HG02623 (cell line): ENCODE measurements around the gene SMIM44.
"Not testable (repeated sequence)": the region's sequence is repeated elsewhere in the genome, so short reads cannot be mapped to it uniquely, and the experiment has no call there.

Source experiments
- ATAC-seq: cut with Tn5 transposase; IDR thresholded peaks from one replicate; pipeline ENCODE4 v1.9.1; 2021; ENCODE audit warnings: moderate library complexity; ENCODE audit not compliant: unreplicated experiment

SMIM44 gene

DNA sequence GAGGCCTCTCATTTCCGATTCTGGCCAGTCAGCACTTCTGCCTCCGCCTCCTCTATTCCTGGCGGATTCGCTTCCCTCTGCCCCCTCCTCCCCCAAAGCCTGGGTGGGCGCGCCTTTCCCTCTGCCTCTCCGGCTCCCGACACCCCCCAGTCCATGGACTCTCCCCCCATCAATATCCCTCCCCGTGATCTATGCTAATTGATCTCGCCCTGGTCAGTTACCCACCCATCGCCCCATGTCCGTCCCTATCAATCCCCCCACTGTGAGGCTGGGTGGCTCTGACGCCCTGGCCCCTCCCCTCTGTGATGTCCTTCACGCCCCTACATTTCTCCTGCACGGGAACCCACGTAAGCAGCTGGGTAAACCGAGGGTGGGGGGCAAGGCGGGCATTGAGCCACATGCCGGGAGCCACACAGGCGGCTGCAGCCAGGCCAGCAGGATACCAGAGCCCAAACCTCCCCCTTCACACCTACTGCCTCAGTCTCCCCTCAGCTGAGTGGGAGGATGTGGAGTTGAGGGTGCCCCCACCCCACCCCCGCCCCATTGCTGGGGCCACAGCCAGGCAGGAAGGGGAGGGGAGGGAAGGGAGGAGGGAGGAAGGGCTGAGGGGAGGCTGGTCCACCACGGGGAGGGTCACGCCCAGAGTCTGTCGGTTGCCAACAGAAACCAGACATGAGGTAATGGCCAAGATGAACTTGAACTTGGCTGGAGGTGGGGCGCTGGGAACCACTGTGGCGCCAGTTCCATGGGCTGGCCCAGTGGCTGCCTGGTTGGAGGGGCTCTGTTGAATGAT is 24.0 kb downstream of the SMIM44 start:
- no peak for ATAC-seq

DNA sequence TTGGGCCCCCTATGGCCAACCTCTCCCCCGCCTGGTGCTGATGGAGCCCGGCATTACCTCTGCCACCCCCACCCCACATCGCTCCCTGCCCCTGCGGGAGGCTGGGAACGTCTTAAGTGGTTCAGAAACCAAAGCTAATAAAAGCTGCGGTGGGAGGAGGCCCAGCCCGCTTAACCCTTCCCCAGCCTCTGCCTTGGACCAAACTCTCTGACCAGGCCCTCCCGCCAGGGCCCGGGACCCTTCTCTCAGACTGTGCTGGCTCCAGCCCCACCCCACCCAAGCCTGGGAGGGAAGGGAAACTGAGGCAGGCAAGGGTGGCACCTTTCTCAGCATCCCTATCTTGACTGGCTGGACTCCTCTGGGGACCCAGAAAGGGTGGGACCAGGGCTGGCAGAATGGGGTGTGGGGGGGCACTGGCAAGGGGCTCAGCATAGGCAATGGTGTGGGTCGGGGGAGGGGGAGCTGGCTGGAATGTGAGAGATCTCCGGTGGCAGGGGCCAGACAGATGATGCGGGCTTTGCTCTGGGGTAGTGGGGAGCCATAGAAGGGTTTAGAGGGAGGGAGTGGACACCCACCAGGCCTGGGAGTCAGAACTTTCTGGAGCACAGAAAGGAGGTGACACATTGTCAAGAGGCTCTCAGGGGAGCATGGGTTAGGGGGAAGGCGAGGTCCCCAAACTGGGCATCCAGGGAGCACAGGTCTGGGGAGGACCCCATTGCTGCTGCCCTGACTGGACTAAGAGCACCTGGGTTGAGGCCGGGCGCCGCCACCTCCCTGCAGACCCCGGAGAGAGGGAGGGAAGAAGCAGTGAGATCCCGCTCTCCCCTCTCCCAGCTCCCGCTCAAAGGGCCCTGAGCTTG is 24.8 kb downstream of the SMIM44 start:
- no peak for ATAC-seq

DNA sequence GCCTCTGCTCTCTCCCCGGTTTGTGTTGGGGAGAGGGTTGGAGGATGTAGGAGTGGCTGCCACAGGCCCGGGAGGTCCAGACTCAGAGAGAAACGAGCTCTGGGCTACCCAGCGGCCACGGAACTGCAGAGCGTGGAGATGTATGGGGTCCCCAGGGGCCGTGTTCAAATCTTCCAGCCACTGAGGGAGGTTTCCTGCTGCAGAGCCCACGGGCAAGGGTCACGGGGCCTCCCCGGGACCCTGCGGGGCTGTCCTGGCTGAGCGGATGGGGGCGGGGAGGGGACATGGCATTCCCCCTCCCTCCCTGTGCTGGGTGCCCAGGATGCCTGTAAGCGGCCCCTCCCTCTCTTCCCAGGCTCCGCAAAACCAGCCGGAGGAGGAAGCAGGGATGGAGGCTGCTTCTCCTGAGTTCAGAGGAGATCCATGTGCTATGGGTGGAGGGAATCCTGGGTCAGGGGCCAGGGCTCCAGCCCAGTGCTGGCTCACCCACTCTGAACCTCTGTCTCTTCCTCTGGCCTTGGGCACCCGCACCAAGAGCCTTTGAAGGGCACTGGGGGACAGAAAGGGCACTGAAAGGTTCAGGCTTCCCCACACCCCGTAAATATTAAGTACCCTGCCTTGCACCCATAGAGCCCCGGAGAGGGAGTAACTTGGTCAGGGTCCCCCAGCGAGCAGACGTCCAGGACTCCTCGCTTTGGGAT is 25.6 kb downstream of the SMIM44 start:
- no peak for ATAC-seq

DNA sequence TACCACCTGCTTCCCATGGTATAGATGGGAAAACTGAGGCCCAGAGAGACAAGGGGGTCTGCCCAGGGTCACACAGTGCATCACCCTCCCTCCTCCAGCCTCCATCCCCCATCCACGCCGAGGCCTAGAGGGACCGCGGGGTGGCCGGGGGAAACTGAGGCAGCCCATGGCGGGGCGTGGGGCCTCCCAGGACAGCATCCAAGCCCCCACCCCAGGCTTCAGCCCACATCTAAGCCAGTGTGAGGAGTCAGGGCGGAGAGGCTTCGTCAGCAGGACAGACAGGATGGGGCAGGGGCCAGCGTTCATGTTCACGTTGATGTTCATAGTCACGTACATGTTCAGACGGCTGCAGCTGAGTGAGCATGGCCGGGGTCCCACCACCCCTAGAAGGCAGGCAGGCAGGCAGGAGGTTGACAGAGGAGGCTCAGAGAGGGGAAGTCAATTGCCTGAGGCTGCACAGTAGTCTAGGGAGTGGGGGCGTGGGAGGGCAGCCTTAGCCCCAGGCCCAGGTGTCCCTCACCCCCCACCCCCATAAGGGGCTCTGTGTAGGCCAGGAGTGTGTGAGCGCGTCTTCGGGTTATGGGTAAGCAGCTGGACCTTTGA is 26.2 kb downstream of the SMIM44 start:
- no peak for ATAC-seq

DNA sequence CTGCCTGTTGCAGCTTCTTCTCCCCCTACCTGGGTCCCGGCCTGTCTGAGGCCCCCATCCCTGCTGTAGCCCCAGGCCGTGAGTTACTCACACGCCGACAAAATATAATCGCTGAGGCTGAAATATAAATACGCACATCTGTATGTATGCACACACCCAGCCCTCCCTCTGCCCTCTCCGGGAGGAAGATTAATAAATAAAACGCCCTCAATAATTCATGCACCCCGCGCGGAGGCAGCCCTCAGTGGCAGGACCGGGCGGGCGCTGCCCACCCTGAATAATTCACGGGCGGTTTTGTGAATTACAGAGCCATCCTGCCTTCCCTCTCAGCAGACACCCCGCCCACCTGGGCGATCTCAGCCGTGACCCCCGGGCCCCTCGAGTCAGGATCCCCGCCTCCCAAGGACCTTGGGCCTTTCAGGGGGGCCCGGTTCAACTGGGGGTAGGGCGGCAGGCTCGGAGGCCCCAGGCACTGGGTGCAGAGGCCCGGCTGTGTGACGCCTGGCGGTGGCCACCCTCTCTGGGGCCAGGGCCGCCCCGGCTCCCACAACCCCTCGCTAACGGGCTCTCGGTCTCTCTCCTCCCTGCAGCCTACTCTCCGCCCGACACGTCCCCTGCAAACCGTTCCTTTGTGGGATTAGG is 27.2 kb downstream of the SMIM44 start:
- no peak for ATAC-seq

DNA sequence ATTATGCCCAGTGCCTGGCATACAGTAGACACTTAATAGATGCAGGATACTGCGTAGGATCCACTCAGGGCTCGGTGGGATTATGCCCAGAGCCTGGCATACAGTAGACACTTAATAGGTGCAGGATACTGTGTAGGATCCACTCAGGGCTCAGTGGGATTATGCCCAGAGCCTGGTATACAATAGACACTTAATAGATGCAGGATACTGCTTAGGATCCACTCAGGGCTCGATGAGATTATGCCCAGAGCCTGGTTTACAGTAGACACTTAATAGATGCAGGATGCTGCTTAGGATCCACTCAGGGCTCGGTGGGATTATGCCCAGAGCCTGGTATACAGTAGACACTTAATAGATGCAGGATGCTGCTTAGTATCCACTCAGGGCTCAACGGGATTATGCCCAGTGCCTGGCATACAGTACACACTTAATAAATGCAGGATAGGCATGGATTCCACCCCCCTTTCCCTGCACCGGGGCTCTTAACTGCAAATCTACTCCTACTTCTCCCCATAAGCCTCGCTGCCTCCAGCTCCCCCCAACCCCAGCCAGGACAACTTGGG is 27.8 kb downstream of the SMIM44 start:
- no peak for ATAC-seq

DNA sequence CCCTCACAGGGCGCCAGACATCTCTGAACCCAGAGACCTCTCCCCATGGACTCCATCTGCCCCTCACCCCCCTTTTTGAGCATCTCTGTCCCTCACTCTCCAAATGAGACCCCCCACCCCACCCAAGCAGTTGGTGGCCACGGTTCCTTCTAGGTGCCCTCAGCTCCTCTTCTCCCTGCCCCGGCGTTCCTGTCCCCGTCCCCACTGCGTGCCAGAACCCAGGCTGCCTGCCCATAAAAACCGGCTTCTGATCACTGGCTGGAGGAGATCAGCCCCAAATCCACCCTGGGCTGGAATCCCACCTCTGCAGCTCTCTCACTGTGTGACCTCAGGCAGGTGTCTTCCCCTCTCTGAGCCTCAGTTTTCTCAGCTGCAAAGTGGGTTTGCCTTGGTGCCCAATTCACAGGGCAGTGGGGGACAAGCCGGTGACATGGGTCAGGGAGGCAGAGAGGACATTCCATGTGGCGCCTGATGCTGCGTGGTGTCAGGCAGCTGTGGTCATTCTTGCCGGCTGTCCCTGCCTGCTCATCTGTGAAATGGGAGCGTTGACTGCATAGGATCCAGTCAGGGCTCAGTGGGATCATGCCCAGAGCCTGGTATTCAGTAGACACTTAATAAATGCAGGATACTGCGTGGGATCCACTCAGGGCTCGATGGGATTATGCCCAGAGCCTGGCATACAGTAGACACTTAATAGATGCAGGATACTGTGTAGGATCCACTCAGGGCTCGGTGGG is 28.4 kb downstream of the SMIM44 start:
- ATAC-seq, result no peak

DNA sequence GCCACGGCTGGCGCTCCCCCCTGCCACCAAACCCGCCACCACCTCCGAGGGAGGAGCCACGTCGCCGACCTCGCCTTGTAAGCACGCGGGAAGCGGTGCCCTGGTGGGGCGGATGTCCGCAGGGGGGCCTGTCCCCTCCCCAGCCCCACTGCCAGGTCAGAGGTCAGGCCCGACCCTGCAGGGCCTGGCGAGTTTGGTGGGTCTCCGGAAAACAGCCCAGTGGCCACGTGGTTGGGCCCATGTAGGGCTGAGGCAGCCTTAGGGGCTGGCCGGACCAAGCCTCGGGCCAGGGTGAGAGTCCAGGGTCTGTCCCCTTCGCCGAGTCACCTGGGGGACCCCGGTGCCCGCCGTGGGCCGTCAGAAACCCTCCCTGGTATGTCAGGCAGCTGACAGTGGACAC is 29.4 kb downstream of the SMIM44 start:
- no peak for ATAC-seq

DNA sequence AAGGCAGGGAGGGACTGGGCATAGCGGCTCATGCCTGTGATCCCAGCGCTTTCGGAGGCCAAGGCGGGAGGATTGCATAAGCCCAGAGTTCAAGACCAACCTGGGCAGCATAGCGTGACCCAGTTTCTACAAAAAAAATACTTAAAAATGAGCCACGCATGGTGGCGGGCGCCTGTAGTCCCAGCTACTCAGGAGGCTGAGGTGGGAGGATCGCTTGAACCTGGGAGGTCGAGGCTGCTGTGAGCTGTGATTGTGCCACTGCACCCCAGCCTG is 30.4 kb downstream of the SMIM44 start:
- ATAC-seq, result not testable (repeated sequence)

DNA sequence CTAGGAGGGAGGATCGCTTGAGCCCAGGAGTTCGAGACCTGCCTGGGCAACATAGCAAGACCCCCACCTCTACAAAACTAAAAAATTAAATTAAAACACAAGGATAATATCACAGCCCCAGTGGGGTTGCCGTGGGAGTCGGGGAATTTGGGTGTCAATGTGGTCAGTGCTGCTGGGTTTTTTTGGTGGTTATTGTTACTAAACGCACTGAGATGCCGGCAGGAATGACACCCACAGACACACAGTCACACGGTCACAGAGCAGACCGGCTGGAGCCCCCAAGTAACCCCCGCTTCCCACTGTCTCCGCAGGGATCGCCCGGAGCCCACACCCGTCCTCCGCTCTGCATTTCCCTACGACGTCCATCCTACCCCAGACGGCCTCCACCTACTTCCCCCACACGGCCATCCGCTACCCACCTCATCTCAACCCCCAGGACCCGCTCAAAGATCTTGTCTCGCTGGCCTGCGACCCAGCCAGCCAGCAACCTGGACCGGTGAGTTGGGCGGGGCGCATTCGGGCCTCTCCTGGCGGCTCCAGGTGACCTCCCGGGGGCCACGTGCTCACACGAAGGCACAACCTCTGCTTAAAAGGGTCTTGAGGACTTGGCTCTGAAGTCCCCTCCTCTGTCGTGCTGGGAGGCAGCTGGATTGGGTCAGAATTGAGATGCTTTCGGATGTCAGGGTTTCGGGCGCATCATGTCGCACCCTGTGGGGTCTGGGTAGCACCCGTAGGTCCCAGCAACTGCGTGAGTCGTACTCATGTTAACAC is 30.9 kb downstream of the SMIM44 start:
- no peak for ATAC-seq

DNA sequence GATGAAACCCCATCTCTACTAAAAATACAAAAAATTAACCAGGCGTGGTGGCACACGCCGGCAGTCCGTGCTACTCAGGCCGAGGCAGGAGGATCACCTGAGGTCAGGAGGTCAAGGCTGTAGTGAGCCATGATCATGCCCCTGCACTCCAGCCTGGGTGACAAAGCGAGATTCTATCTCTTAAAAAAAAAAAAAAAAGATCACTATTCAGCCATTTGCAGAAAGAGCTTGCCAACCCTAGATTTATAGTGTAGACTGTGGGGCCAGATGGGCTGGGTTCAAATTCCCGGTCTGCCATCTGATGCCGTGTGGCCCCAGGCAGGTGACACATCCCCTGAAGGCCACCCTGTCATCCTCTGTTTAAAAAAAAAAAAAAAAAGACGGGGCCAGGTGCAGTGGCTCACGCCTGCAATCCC is 31.8 kb downstream of the SMIM44 start:
- no peak for ATAC-seq

DNA sequence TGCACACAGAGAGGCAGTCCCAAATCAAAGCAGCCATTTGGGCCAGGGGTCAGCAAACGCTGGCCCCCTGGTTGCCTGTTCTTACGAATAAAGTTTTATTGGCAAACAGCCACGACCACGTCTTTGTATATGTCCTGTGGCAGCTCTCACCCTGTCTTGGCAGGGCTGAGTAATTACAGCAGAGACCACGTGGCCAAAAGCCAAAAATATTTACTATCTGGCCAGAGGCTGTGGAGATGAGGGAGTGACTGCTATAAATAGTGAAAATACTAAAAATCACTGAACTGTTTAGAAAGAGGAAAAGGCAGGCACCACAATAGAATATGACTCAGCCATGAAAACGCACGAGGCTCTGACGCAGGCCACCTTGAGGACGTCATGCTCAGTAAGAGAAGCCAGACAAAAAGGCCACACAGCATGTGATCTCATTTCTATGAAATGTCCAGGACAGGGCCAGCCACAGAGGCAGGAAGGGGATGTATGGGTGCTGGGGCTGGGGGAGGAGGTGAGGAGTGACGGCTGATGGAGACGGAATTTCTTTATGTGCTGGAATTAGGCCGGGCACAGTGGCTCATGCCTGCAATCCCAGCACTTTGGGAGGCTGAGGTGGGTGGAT is 32.3 kb downstream of the SMIM44 start:
- ATAC-seq, result no peak

DNA sequence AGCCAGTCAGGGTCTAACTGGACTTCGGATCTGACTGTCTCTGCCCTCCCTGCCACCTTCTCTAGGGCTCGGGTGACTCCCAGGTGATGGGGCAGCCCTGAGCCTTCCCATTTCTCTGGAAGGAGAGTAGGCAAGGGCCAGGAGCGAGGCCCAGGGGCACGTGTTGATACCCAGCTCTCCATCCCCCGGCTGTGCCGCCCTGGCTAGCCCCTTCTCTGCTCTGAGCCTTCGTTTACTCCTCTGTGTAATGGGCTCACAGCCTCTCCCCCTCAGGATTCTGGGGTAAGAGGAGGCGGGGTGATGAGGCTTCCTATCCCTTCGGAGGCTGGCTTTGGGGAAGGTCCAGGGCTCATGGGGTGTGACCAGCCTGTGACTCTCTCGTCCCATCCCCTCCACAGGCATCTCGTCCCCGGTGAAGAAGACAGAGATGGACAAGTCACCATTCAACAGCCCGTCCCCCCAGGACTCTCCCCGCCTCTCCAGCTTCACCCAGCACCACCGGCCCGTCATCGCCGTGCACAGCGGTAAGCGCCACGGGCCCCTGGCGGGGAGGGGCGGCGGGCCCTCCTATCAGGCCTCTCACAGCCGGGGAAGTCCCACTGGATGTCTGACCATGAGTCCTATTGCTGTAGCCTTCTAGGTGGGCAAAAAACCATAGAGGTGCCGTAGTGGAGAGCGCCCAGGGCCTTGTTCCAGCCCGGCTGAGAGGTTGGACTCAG is 34.5 kb downstream of the SMIM44 start:
- no peak for ATAC-seq

DNA sequence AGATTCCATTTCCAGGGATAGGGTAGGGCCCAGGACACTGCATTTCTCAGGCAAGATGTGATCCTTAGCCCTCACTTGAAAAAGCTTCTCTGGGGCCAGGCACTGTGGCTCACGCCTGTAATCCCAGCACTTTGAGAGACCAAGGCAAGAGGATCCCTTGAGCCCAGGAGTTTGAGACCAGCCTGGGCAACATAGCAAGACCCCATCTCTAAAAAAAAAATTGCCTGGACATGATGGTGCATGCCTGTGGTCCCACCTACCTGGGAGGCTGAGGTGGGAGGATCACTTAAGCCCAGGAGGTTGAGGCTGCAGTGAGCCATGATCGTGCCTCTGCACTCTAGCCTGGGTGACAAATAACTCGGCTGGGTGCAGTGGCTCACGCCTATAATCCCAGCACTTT is 36.6 kb downstream of the SMIM44 start:
- not testable (repeated sequence) for ATAC-seq

DNA sequence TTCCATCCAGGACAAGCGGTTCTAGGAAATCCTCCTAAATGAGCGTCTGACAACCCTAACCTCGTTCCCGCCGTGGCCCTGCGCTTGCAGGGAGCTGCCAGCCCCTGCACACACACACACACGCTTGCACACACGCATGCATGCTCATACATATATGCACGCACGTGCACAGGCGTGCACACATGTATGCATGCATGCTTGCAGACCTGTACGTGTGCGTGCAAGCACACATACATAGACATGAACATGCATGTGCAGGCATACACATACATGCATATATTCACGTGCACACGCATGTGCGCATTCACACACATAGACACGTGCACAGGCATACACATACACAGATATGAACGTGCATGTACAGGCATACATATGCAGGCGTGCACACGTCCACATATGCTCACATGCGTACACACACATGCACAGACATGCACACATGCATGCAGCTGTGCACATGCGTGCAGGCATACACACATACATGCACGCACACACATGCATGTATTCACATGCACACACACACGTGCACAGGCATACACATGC is 38.5 kb downstream of the SMIM44 start:
- ATAC-seq, result no peak

DNA sequence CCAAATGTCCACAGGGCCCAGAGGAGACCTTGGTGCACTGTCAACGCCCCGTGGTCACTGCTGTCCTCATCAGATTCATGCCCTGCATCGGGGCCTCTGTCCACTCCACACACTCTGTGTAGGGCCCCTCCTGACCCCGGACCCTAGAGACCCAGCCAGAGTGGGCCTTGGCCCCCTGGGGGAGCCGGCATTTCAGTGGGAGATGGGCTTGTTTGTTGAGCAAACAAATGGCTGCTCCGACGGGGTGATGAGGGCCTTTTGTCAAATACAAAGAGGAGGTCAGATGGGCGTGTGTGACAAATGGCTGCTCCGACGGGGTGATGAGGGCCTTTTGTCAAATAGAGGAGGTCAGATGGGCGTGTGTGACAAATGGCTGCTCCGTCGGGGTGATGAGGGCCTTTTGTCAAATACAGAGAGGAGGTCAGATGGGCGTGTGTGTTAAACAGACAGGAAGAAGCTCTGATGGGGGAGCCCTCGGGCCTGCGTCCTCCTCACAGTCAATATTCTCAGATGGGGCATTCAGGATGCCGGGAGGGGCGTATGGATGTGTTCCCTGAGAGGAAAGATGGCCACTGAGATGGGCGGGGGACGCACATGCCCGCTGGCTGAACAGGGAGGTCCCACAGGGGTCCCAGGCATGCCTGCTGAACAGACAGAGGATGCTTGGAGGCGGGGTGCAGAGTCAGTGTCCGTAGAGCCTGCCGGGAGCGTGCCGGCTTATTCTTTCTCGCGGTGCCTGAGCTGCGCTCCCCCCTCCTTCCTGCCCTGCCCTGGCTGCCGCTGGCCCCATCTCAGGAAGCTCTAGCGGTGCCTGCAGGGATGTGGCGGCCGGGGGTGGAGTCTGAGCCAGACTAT is 39.2 kb downstream of the SMIM44 start:
- no peak for ATAC-seq

DNA sequence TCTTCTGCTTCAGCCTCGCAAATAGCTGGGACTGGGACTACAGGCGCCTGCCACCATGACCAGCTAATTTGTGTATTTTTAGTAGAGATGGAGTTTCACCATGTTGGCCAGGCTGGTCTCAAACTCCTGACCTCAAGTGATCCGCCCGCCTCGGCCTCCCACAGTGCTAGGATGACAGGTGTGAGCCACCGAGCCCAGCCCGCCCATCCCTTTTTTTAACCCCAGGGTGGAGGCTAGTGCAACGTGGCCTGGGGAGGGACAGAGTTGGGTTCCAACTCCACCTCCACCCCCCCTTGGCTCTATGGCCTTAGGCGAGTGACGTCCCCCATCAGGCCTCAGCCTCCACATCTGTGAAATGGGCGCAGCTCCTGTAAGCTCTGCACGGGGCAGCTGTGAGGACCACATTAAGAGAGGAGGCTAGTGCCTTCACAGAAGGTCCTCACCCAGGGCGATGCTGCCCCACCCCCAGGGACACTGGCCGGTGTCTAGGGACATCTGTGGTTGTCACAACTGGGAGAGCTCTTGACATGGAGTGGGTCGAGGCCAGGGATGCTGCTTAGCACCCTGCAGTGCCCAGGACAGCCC is 40.7 kb downstream of the SMIM44 start:
- ATAC-seq, result no peak
